ENCODE results near the gene RBM4. TPM values are rescaled to one million over a fixed set of nuclear protein-coding genes. Genes with fewer than 3 reads are reported as not detected.
A peak's percentile ranks its signal among the peaks of the same experiment; 100 is the strongest.
"Not testable (repeated sequence)": the region's sequence is repeated elsewhere in the genome, so short reads cannot be mapped to it uniquely, and the experiment has no call there.

RBM4 gene
- polyA plus RNA-seq, 1 experiment = 183 TPM

DNA sequence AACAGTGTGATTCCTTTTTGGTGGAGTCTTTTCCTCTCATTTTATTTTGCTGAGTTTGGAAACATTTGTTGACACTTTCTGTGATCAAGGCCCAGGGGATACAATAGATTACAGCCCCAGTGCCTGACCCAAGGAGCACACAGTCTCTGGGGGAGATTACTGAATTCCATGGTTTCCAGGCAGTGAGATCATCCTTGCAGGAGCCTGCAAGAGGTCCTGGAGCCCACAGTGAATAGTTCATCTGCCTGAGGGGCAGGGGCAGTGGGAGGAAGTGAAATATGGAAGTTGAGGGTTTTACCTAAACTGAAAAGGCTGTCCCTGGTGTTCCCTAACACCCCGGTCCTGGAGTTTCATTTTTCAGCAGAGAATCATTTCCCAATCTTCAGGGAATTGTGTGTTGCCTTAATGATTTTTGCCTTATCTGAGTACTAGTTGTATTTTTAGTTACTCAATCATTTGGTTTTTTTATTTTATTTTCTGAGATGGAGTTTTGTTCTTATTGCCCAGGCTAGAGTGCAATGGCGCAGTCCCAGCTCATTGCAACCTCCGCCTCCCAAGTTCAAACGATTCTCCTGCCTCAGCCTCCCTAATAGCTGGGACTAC lies 37.8 kb upstream of the RBM4 start:
- no peak for DNase-seq (ENCODE audit: low read depth)
- CTCF ChIA-PET = no interaction called here

GRCh38 chr11:66603072-66603471 lies 35.4 kb upstream of the RBM4 start:
- Histone ChIP-seq H3K36me3 (ENCODE audit: control insufficient read depth, insufficient read depth, low read length) (peaks cover 28% of the 10 kb centered on the region), H3K27me3 (ENCODE audit: control insufficient read depth, insufficient read depth, low read length) (no peaks in the 10 kb centered on the region), H3K4me3 (ENCODE audit: low read depth, low read length) (no peak overlapping the region)
- DNase-seq (ENCODE audit: low read depth) = no peak
- CTCF ChIA-PET = interaction anchor here (0.6 to 1.0 kb wide), 2 partner anchors 74 to 503 kb away, joined by 3 read pairs; partner anchors contain the start of gene RBM4B
- no peak for TF ChIP-seq CTCF (IDR thresholded peaks at IDR 0.05; ENCODE audit: insufficient read depth, low read depth, low read length)
- POLR2A ChIA-PET = no interaction called here

More for the DNA sequence above, 37.8 kb upstream of the RBM4 start:
- POLR2A ChIA-PET = no interaction called here
- TF ChIP-seq CTCF (IDR thresholded peaks at IDR 0.05; ENCODE audit: insufficient read depth, low read depth, low read length) = no peak
- no peaks in the 10 kb centered on the region for H3K27me3 ChIP-seq (ENCODE audit: control insufficient read depth, insufficient read depth, low read length)
- no peak overlapping the region for H3K4me3 ChIP-seq (ENCODE audit: low read depth, low read length)
- H3K36me3 ChIP-seq (ENCODE audit: control insufficient read depth, insufficient read depth, low read length) = peaks cover 25% of the 10 kb centered on the region

DNA sequence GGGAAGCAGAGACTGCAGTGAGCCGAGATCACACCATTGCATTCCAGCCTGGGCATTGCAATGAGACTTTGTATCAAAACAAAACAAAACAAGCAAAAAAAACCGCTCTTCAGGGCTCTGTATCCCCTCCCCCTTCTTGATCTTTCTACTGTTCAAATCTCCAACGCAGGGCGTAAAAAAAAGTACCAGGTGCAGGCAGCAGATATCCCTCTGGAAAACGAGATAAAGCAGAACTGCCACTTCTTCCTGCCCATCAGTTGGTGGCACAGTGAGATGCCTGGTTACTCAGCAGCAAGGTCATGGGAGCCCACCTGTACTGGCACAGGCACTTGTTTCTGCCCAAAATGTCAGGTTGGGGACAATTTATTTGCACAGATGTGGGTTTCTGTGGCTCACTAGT lies 34.3 kb upstream of the RBM4 start:
- H3K36me3 ChIP-seq (ENCODE audit: control insufficient read depth, insufficient read depth, low read length) = peaks cover 24% of the 10 kb centered on the region
- TF ChIP-seq CTCF (IDR thresholded peaks at IDR 0.05; ENCODE audit: insufficient read depth, low read depth, low read length) = no peak
- no peak for DNase-seq (ENCODE audit: low read depth)
- H3K27me3 ChIP-seq (ENCODE audit: control insufficient read depth, insufficient read depth, low read length) = no peaks in the 10 kb centered on the region
- CTCF ChIA-PET = no interaction called here
- H3K4me3 ChIP-seq (ENCODE audit: low read depth, low read length) = no peak overlapping the region
- POLR2A ChIA-PET = no interaction called here

DNA sequence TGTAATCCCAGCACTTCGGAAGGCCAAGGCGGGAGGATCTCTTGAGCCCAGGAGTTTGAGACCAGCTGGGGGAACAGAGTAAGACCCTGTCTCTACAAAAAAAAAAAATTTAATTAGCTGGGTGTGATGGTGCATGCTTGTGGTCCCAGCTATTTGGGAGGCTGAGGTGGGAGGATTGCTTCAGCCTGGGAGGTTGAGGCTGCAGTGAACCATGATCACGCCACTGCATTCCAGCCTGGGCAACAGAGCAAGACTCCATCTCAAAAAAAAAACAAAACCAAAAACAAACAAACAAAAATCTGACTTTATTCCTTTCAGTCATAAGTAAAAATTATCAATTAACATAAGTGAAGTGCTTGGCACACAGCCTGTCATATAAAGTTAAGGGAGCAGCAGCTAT lies 31.9 kb upstream of the RBM4 start:
- H3K27me3 ChIP-seq (ENCODE audit: control insufficient read depth, insufficient read depth, low read length); H3K4me3 ChIP-seq (ENCODE audit: low read depth, low read length); DNase-seq (ENCODE audit: low read depth); POLR2A ChIA-PET: not testable (repeated sequence)
- peaks cover 18% of the 10 kb centered on the region for H3K36me3 ChIP-seq (ENCODE audit: control insufficient read depth, insufficient read depth, low read length)
- CTCF ChIA-PET = interaction anchor here (1.3 kb wide), 1 partner anchor 27 kb away, joined by 3 read pairs; no protein-coding TSS in a partner anchor

- peak; percentile 12 for DNase-seq (ENCODE audit: low read depth)
- Histone ChIP-seq H3K27me3 (ENCODE audit: control insufficient read depth, insufficient read depth, low read length) (no peaks in the 10 kb centered on the region), H3K4me3 (ENCODE audit: low read depth, low read length) (no peak overlapping the region), H3K36me3 (ENCODE audit: control insufficient read depth, insufficient read depth, low read length) (peaks cover 18% of the 10 kb centered on the region)
- ChIA-PET CTCF (no interaction called here), POLR2A (interaction anchor here (0.7 kb wide), 1 partner anchor 12 kb away, joined by 15 read pairs; no protein-coding TSS in a partner anchor)
- no peak for TF ChIP-seq CTCF (IDR thresholded peaks at IDR 0.05; ENCODE audit: insufficient read depth, low read depth, low read length)
Observed at GRCh38 chr11:66607126-66607834, 31.2 kb upstream of the RBM4 start.

Data from BJ (cell line).